GM21737 (cell line): ENCODE results near the gene UNC5A.

ENCODE experiments used
- ATAC-seq: cut with Tn5 transposase; IDR thresholded peaks from one replicate; pipeline ENCODE4 v1.9.1; 2021; ENCODE audit warnings: mild to moderate bottlenecking, moderate library complexity; ENCODE audit not compliant: unreplicated experiment

The UNC5A gene

DNA sequence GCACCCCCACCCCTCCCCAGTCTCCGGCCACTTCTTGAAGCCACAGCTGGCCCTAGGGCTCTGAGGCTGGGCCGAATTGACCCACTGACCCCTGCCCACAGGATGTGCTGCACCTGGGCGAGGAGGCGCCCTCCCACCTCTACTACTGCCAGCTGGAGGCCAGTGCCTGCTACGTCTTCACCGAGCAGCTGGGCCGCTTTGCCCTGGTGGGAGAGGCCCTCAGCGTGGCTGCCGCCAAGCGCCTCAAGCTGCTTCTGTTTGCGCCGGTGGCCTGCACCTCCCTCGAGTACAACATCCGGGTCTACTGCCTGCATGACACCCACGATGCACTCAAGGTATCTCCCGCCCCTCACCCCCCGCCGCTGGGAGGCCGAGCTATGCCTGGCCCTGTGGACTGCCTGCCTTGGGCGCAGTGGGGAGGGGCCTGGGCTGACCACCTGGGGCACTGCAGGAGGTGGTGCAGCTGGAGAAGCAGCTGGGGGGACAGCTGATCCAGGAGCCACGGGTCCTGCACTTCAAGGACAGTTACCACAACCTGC lies 67.5 kb downstream of the UNC5A start:
- ATAC-seq = no peak

DNA sequence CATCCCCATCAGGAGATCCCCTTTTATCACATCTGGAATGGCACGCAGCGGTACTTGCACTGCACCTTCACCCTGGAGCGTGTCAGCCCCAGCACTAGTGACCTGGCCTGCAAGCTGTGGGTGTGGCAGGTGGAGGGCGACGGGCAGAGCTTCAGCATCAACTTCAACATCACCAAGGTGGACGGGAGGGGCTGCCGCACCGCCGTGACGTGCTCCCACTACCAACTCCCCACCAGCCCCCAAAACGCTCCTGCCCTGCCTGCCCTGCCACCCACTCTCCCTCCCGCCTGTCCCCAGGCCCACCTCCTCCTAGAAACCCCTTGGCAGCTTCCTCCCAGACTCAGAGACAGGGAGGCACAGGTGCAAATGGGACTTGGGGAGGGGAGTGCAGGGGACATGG lies 68.1 kb downstream of the UNC5A start:
- ATAC-seq = no peak

GRCh38 chr5:176878906-176879662 lies 68.7 kb downstream of the UNC5A start:
- ATAC-seq = no peak

GRCh38 chr5:176879663-176880361 lies 69.5 kb downstream of the UNC5A start:
- no peak for ATAC-seq

- no peak for ATAC-seq
Measured at GRCh38 chr5:176880366-176881020, 70.1 kb downstream of the UNC5A start.

- no peak for ATAC-seq
Measured at GRCh38 chr5:176881021-176881749, 70.8 kb downstream of the UNC5A start.

- ATAC-seq = no peak
Measured at GRCh38 chr5:176881816-176882566, 71.6 kb downstream of the UNC5A start.

GRCh38 chr5:176882567-176882903 lies 72.2 kb downstream of the UNC5A start:
- no peak for ATAC-seq

GRCh38 chr5:176883700-176884570 lies 73.6 kb downstream of the UNC5A start:
- ATAC-seq = no peak

DNA sequence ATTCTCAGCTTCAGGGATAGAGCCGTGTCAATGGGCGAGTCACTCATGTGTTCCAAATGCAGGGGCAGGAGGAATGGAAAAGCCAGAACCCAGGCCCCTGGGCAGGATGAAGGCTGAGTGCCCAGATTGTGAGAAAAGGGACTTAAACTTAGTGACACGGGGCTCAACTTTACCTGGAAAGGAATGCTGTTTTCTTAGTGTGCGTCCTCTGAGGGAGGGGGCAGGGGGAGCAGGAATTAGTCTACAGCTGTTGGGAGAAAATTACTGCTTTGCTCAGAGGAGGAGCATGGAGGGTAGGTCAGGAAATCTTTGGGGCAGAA lies 74.2 kb downstream of the UNC5A start:
- ATAC-seq = no peak

- no peak for ATAC-seq
Measured at GRCh38 chr5:176886336-176887251, 76.2 kb downstream of the UNC5A start.

GRCh38 chr5:176887252-176887849 lies 77.0 kb downstream of the UNC5A start:
- no peak for ATAC-seq

GRCh38 chr5:176888016-176888864 lies 77.9 kb downstream of the UNC5A start:
- no peak for ATAC-seq

DNA sequence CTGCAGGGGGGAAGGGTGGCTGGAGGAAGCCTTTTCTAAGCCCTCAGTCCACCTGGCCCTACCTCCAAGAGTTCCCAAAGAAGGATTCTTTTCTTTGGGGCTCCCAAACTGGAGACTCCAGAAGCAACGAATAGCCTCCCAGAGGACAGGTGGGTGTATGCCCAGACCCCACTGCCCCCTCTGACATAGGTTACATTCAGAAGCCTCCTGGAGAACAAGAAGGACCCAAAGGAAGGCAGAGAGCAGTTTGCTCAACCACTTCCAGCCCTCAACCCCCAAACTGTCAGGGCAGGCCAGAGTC lies 78.5 kb downstream of the UNC5A start:
- no peak for ATAC-seq

GRCh38 chr5:176889321-176890280 lies 79.2 kb downstream of the UNC5A start:
- ATAC-seq = no peak
